Right atrium auricular region (tissue), 2 donors: Measurements from ENCODE around the gene ZNF641. TPM values are rescaled to one million over a fixed set of nuclear protein-coding genes. Genes with fewer than 3 reads are reported as not detected.

ENCODE experiments used
- DNase-seq: peaks from one replicate; pipeline ENCODE4 v3.0.0-alpha.2; 2019; ENCODE audit warnings: low spot score
- H3K27ac ChIP-seq, 2 donors: fragments of 200-600 bp; sonication (generic); 1 replicate in 1 of 2; 2 replicates in 1 of 2; pipeline ENCODE4 v1.5.1; 2016 to 2019
- H3K27me3 ChIP-seq, 2 donors: fragments of 200-600 bp; sonication (generic); one replicate each; pipeline versions ENCODE4 v1.5.1 to v1.6.0; 2017 to 2019
- H3K36me3 ChIP-seq: fragments of 200-600 bp; sonication (generic); one replicate; pipeline ENCODE4 v1.5.1; 2016
- H3K4me1 ChIP-seq, 2 donors: fragments of 200-600 bp; sonication (generic); one replicate each; pipeline versions ENCODE4 v1.5.1 to v1.6.0; 2017 to 2019
- H3K4me3 ChIP-seq, 2 donors: fragments of 200-600 bp; sonication (generic); 1 replicate in 1 of 2; 2 replicates in 1 of 2; pipeline ENCODE4 v1.5.1; 2017 to 2019; ENCODE audit warnings: mild to moderate bottlenecking in 1 of 2, moderate library complexity in 1 of 2
- H3K9me3 ChIP-seq, 2 donors: fragments of 200-600 bp; sonication (generic); one replicate each; pipeline ENCODE4 v1.5.1; 2019
- CTCF ChIP-seq, 2 donors: fragments of 200-600 bp; sonication (generic); IDR thresholded peaks; one replicate each; pipeline ENCODE4 v1.5.1; 2019; ENCODE audit warnings: antibody characterized with exemption in 2 of 2
- total RNA-seq, 2 donors: library from RNA; depleted of rRNA; stranded (reverse); fragments of >200 nt; gene quantifications; one replicate each; pipeline ENCODE4 v1.1.0, GENCODE V29; 2016

ZNF641 gene
- total RNA-seq, 2 donors from 2014 or later = 18.1 to 19.1 TPM

GRCh38 chr12:48307269-48307668, 43.5 kb downstream of the ZNF641 start:
- no peak for DNase-seq
- no peak overlapping the region for H3K27ac ChIP-seq
- no peaks in the 10 kb centered on the region for H3K4me1 ChIP-seq
- TF ChIP-seq CTCF (IDR thresholded peaks at IDR 0.05) = no peak
- no peaks in the 10 kb centered on the region for H3K9me3 ChIP-seq
- H3K27me3 ChIP-seq = no peaks in the 10 kb centered on the region
- no peaks in the 10 kb centered on the region for H3K36me3 ChIP-seq
- H3K4me3 ChIP-seq = no peak overlapping the region

- no peaks in the 10 kb centered on the region for H3K9me3 ChIP-seq
- TF ChIP-seq CTCF (IDR thresholded peaks at IDR 0.05) = no peak
- H3K27me3 ChIP-seq = no peaks in the 10 kb centered on the region
- no peaks in the 10 kb centered on the region for H3K4me1 ChIP-seq
- no peak overlapping the region for H3K4me3 ChIP-seq
- no peak overlapping the region for H3K27ac ChIP-seq
- no peak for DNase-seq
- no peaks in the 10 kb centered on the region for H3K36me3 ChIP-seq
These were observed 45.5 kb downstream of the ZNF641 start for GRCh38 chr12:48305190-48305589.

GRCh38 chr12:48302161-48302911, 48.4 kb downstream of the ZNF641 start:
- Histone ChIP-seq H3K27ac (no peak overlapping the region), H3K27me3 (no peaks in the 10 kb centered on the region), H3K4me1 (no peaks in the 10 kb centered on the region), H3K4me3 (no peak overlapping the region), H3K9me3 (no peaks in the 10 kb centered on the region), H3K36me3 (no peaks in the 10 kb centered on the region)
- no peak for DNase-seq
- TF ChIP-seq CTCF (IDR thresholded peaks at IDR 0.05) = no peak

- H3K9me3 ChIP-seq = no peaks in the 10 kb centered on the region
- no peak for TF ChIP-seq CTCF (IDR thresholded peaks at IDR 0.05)
- no peak overlapping the region for H3K4me3 ChIP-seq
- H3K27ac ChIP-seq = no peak overlapping the region
- peaks cover 0 to 4% of the 10 kb centered on the region in 2 donors for H3K4me1 ChIP-seq
- H3K27me3 ChIP-seq = no peaks in the 10 kb centered on the region
- H3K36me3 ChIP-seq = no peaks in the 10 kb centered on the region
- DNase-seq = no peak
These were observed 49.9 kb downstream of the ZNF641 start for GRCh38 chr12:48300774-48301173.

- Histone ChIP-seq H3K36me3 (no peaks in the 10 kb centered on the region), H3K9me3 (no peaks in the 10 kb centered on the region), H3K27me3 (no peaks in the 10 kb centered on the region), H3K27ac (peak overlapping the region in 1 of 2 donors; percentile 15), H3K4me3 (peak overlapping the region; percentile 43 to 54), H3K4me1 (peaks cover 0 to 4% of the 10 kb centered on the region in 2 donors)
- TF ChIP-seq CTCF (IDR thresholded peaks at IDR 0.05) = peak in 1 of 2 donors; percentile 21
- DNase-seq = peak; percentile 86
These were observed 54.0 kb downstream of the ZNF641 start for GRCh38 chr12:48296586-48297282.
